Femur (tissue), 1 donor: ENCODE data around the gene NXNL2.

ENCODE experiments used
- DNase-seq: peaks from one replicate; pipeline ENCODE4 v3.0.0-alpha.2; 2017

The NXNL2 gene

DNA sequence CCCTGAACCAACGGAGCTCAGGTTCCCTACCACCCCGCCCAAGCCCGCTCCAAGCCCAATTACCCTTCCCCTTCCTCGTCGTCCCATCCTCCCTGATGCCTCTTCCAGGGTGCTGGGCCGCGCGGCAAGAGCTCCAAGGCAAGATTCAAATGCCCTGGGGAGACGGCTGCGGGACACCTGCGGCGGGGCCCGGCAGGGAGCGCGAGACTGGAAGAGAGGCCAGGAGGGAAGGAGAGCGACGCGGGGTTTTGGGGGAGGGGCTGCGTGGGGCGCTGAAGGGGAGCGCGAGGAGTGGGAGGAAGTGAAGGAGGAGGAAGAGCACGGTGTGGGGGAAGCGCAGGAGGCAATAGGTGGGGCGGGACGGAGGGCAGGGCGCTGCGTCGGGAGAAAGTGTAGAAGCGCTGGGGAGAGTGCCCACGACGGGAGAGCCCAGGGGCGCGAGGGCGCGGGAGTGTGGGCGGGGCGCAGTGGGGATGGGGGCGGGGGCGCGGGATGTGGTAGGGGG, 975 bp upstream of the NXNL2 start:
- DNase-seq = peak; percentile 66

DNA sequence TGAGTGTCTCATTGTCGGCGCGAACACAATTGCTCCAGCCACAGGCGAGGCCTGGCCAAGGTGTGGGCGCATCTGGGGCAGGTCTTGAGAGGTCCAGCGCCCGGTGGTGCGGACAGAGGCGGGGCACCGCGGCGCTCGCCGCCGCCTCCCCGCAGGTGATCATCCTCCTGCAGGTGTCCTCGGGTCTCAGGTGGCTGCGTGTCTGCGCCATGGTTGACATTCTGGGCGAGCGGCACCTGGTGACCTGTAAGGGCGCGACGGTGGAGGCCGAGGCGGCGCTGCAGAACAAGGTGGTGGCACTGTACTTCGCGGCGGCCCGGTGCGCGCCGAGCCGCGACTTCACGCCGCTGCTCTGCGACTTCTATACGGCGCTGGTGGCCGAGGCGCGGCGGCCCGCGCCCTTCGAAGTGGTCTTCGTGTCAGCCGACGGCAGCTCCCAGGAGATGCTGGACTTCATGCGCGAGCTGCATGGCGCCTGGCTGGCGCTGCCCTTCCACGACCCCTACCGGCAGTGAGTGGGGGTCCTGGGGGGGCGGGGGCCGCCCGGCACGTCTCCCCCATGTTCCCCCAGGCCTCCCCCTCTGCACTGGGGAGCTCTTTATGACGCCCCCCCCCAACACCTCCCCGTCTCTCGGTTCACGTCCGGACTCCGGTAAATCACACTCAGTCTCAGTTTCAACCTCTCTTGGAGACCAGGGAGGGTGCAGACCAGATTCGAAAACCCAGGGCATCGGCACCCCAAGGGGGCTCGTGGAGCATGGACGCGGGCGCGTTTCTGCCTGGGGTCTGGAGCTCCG, 446 bp downstream of the NXNL2 start:
- DNase-seq = peak; percentile 32

DNA sequence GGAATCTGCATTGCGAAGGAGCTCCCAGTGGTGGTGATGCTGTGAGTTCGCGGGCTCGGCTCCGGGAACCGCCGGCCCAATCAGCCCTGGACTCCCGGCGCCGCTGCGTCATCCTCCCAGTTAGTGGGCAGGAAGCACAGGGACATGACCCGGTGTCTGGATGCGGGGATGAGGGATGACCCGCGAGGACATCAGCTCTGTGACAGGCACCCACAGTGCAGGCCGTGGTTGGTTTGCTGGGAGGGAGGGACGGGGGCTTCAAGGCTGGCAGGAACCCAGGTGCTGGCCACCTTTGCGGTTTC, 996 bp downstream of the NXNL2 start:
- DNase-seq = peak; percentile 41

DNA sequence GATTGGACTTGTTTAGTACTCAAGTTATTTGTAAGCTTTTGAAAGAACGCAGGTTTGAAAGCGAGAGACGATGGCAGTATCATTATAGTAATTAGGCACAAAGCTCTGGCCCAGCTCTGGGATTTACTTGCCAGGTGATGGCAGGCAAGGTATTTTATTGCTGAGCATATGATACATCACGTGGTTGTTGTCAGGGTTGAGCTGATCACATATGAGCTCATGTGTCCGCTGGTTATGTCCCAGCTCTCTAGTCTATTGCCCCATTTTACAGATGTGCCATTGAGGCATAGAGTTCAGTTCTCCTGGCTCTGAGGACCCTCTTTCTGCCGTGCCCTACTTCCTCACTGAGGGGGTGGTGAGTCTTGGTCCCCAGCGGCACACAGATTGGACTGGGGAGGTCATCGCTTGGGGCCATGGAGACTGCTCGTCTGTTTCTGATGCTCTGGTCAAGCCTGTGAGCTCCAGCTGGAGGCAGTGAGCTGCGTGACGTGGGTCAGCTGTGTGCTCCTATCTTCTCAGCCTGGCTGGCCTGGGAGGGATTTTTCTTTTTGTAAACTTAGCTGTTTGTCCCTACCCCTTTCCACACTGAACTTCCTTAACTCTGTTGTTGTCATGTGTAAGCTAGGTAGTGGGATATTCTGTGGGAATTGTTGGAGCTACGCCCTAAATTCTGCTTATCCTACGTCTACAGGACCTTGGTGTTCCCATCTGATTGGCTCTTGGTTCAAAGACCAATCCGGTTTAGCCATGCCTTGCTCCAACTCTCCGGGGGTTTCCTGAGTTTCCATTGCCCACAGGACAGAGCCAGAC, 2.2 kb downstream of the NXNL2 start:
- peak; percentile 41 for DNase-seq

DNA sequence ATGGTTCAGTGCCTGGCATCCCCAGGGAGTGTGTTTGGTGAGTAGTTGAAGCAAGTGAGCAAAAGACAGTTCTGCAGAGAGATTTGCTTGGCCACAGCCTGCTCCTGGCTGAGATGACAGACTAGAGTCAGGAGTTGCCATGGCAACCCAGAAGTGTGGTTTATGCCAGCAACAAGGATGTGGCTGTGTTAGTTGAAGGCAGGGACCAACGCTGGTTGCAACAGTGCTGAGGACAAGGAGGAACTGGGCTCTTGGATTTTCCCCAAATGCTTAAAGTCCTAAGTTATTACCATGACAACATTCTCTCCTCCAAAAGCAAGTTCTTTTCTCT, 2.7 kb downstream of the NXNL2 start:
- peak; percentile 87 for DNase-seq

DNA sequence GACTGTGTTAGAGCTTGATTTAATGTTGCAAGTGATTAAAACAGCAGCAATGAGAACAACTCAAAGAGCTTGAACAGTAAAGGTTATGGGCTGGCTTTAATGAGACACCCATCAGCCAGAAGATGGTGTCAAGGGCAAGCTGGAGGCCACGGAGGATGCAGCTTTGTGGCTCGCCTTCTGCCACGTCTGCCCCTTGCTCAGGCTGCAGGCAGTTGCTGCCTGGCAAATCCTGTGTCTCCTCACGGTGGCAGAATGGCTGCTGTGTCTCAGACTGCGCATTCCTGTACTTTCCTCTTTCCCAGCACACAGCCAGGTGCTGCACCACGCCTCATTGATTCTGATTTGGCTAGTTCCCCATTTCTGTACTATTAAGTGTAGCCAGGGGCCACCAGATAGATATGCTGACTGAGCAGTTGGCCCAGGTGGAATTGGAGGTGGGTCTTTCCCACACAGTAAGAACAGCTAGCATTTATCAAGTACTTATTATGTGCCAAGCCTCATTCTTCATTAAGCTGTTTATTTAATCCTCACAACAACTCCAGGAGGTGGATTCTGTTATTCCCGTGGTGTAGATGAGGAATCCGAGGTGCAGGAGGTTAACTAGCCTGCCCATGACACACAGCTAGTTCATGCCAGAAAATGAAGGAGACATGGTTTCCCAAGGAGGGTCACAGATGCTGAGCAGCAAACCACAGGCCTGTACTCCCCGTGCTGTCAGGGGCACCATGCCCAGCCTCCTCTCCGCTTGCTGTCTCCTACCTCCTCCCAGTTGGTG, 3.5 kb downstream of the NXNL2 start:
- DNase-seq = no peak

DNA sequence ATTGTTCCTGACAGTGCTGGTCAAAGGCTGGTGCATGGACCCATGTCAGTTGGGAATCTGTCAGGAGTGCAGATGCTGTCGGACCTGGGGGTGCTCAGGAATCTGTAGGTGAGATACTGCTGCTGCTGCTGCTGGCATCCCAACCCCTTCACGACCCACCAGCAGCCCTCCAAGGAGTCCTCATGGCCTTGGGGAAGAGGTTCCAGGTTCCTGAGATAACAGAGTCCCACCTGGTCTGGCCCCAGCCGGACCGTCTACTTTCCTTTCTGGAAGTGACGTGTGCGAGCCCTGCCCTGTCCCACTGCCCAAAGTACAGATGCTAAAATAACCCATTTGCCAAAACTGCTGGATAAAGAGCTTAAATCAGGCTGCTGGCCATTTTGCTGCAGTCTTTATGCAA, 4.3 kb downstream of the NXNL2 start:
- no peak for DNase-seq

DNA sequence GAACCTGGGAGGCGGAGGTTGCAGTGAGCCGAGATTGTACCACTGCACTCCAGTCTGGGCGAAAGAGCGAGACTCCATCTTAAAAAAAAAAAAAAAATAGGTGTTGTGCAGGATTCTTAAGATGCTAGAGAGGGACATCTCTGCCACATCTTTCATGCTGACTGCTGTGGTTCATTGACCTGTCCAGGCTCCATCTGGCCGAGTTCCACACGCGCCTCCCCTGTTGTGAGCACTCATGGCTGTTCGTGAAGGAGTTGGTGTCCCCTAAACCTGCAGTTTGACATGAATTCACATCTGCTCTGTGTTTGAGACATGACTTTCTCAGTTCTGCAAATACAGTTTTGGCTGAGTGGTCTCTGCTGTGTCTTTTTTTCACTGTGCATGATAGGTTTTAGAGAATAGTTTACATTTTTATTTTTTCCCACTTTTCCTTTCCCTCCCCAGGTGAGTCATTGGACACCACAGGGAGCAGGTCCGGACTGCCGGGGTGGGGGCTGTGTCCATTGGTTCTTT, 5.3 kb downstream of the NXNL2 start:
- no peak for DNase-seq

DNA sequence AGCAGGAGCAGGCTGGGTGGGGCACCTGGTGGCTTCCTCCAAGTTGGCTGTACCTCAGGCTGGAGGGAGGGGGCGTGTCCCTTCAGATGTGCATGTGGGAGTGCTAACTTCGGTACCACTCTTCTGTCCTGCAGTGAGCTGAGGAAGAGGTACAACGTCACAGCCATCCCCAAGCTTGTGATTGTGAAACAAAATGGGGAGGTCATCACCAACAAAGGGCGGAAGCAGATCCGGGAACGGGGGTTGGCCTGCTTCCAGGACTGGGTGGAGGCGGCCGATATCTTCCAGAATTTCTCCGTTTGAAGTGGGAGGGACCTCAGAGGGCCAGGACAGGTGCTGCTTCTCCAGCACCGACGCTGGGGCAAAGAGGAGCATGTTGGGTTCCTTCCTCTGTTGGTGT, 9.3 kb downstream of the NXNL2 start:
- no peak for DNase-seq

DNA sequence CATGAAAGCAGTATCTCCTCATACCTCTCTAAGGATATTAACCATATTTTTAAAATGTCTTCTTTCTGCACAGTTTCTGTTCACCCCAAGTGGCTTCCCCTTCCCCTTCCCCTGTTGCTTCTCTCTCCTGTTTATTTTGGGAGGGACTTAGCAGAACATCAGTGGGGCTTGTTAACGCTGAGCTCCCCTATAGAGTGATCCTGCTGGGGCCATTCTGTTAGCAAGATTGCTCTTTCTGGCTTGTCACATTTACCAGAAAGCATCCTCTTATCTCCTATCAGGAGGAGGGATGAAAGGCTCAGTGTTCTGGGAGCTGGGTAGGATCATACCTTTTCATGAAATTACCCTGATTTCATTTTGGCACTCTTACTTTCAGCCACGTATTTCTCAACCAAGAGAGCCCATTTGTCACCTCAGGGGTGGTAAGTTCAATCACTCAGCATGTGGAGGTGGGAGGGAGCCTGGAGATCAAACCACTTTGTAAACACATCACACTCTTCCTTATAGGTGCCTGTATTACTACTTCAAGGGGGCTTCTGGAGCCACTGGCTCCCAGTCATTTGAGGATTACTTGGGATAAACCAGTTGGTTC, 16.7 kb downstream of the NXNL2 start:
- no peak for DNase-seq

DNA sequence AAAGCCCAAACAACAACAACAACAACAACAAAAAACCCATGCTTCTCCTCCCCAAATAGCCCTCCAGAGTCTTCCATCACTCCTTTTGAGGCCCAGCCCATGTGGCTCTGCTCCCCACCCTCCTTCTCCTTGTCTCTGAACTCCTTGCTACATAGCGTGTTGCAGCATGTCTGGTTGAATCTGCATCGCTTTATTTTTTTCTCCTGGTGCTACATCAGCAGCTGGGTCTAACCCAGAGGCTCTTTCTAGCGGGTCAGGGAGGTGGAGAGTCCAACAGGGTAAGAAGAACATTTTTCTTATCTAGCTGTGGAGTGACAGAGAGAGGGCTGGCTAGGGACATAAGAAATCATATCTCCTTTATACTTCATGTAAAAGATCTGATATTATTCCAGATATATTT, 18.4 kb downstream of the NXNL2 start:
- no peak for DNase-seq

DNA sequence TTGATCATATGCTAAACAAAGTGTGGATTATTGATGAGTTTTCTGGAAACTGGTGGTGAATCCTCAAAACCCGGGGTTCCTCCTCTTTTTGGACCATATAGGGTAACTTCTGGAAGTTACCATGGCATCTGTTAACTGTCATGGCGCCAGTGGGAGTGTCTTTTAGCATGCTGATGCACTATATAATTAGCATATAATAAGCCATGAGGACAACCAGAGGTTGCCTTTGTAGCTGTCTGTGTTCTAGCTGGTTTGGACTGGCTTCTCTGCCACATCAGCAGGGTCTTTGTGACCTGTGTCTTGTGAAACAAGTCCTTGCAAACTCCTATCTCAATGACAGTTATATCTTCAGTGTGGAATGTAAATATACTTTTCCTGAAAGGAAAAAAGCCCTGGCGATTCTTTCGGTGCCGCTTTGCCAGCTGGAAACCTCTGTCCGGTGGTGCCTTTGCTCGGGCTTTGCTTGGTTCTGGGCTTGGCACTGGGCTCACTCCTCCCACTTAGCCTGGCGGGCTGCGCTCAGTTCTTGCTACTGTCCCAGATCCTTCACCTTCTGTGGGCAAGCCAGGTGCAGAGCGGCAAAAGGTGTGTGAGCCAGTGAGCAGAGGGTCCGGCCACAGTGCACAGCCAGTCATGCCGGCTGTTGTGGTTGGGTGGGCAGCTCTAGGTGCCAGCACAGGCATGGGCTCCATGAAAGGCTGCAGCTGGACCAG, 20.4 kb downstream of the NXNL2 start:
- DNase-seq = no peak

DNA sequence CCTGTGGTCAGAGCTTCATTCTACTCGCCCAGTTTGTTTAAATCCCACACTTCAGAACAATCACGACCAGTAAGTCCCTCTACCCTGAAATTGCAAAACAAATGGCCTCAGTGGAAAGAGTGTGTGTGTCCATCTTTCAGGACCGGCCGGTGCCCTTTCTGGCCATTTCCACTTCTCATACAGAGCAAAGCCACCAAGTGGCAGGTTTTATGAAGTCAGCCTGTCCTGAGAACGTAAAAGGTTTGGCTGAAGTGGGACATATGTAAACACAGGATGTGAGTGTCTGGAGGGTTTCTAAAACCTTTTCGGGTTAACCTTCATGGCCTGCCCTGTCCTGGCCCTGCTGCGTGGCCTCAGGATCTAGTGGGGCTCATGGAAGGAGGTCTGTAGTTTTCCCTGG, 24.7 kb downstream of the NXNL2 start:
- DNase-seq = no peak

DNA sequence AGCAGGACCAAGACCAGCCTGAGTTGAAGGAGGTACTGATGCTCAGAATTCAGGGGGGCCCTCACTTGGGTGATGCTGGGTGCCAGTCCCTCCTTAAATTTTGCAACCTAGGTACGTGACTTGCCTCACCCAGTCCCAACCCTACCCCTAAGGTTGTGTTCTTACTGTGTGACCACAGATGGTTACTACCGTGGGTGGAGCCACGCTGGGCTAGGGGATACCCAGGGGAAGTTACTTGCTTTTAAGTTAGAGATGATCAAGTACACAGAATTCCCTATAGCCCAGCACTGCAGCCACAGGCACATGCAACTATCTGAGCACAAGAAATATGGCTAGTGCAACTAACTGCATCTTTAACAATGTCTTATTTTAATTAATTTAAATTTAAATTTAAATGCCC, 32.9 kb downstream of the NXNL2 start:
- DNase-seq = no peak

DNA sequence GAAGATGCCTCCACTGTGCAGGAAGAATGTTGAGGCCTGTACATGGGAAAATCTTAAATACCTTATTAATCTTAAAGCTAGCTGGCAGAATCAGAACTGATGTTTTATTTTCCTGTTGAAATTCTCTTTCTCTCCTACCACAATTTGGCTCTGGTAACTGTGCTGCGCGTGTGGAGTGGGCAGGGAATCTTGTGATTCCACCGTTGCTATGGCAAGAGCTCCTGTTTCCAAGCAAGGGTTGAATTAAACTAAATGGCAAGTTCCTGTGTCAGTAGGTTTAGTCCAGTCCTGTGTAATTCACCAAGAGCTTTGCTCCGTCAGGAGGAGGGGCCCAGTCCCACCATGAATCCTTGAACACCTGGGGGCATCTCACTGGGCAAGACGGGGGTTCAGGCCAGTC, 36.4 kb downstream of the NXNL2 start:
- DNase-seq = peak; percentile 70

DNA sequence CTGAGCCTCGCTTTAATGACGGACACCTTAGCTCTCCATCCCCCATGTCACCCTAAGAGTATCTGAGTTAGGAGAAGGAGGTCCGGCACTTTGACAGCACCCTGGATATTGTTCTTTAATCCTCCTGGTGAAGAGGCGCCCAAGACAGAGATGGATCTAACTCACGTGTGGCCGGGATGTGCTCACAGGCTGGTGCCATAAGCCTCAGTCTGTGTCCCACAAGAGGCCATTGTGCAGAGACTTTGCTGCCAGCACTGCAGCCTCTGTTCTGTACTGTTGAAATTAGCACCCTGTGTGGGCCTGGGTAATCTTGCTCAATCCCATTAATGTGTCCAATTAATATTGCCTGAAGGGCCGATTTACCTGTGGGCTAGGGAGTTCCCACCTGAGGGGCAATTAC, 37.7 kb downstream of the NXNL2 start:
- no peak for DNase-seq

DNA sequence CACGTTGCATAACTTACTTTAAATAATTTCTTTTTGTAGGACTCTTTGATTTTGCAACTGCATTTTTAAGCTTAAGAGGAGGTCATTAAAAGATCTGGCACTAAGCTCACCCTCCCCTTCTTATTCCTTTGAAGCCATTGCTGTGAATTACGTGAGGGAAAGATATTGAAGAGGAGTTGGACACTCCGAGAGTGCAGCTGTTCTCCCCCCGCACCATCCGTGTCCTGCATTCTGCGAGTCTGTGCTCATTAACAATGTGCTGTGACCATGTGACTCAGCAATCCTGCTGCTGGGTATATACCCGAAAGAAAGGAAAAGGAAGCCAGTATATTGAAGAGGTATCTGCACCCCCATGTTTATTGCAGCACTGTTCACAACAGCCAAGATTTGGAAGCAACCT, 40.0 kb downstream of the NXNL2 start:
- peak; percentile 43 for DNase-seq

DNA sequence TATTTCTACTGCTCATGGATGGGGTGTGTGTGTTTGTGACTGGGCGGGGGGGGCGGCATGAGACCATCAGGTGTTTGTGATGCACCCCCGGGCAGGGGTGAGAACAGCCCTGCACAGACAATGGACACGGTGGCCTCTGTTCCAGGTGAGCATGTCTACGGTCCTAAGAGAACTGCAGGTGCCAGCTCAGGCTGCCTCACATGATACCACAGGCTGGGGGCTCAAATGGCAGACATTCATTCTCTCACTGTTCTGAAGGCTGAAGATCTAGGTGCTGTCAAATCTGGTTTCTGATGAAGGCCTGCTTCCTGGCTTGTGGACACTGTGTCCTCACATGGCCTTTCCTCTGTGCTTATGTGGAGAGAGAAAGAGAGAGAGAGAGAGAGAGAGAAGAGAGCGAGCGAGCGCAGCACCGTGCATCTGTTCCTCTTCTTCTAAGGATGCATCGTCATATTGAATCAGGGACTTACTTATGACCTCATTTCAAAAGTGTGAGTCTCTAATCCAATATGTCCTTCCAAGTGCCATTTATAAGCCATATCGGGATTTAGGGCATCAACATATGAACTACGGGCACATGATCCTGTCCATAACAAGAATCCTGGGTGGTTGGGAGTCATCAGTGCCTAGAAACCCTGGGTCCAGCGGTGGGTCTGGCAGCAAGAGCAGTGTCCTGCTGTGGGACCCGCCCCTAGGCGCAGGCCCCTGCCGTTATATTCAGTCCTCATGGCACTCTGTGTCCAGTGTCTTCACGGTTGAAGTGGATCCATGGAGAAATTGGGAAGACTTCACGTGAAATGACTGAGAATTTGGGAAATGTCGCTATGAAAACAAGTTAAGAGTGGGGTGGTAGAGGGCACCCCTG, 42.5 kb downstream of the NXNL2 start:
- no peak for DNase-seq

DNA sequence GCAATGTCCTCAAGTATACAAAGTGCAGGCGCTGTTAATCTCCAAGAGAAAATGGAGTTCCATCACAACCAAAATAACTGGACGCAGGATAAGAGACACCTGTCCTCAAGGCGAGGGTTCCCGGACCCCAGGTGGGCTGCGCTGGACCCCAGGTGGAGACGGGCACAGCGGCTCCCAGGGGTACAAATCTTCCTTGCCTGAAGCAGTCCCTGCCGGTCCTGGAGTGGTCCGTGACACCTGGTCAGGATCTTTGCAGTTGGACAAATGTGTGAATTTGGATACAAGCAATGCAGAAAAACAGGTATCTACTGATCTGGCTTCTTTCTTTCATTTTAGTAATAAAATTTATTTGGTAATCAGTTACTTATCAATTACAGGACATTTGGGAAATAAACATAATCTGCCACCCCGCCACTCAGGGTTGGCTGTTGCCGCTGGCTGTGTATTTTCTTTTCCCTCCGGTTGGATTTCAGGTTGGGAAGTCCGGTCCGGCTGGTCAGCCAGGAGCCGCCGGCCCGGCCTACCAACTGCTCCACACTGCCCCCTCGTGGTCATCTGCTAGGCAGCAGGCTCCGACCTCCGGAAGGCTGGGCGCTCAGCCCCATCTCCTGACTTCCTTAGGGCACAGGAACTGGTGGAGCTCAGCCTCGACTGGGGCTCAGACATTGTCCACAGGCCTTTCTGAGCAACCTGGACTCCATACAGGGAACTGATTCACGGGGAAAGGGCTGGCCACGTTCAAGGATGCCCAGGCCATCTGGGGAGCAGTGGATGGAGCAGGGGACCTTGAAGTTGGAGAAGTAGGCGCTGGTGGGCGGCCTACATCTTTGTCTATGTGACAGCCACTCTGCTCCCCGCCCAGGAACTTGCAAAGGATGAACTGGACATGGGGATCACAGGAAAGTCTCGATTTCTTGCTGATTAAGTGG, 43.4 kb downstream of the NXNL2 start:
- peak; percentile 88 for DNase-seq

DNA sequence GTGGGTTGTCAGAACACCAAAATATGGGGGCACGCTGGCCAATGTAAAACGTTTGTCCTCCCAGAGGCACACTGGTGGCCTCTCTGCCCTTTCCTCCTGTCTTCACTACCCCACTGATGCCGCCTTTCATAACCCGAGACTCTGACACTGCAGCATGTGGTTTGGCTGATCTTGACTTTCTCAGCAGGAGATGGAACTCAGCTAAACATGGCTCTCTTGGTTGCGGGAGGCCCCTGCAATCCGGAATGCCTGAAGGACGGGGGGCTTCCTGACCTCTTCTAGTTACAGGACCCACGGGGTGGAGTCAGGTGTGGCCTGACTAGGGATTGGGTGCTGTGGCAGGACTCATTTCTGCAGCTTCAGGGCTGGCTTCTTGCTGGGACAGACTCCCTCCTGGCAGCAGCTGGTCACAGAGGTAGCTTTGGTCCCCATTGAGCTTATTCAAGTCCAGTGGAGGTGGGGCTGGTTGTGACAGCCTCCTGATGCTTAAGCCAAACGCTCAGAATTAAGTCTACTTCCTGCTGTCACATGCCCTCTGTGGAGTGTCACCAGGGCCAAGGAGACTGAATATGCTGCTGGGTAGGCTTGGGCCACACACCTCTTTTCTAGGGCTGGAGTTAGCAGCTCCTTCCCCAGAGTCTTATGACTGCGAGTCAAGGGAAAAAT, 44.2 kb downstream of the NXNL2 start:
- DNase-seq = no peak
